Measurements from ENCODE around the gene ADIPOR2.
A peak's percentile ranks its signal among the peaks of the same experiment; 100 is the strongest.

Gene ADIPOR2

GRCh38 chr12:1657688-1658087 is 33.2 kb upstream of the ADIPOR2 start:
- ATAC-seq (ENCODE audit: low read depth) = no peak
- DNase-seq (ENCODE audit: low spot score) = no peak
- TF ChIP-seq CTCF (IDR thresholded peaks at IDR 0.05; ENCODE audit: poor library complexity, severe bottlenecking) = no peak
- no peaks in the 10 kb centered on the region for H3K27me3 ChIP-seq (ENCODE audit: insufficient read depth, poor library complexity, severe bottlenecking)
- H3K4me3 ChIP-seq (ENCODE audit: severe bottlenecking) = no peak overlapping the region
- H3K36me3 ChIP-seq (ENCODE audit: low read depth) = no peaks in the 10 kb centered on the region
- H3K9me3 ChIP-seq (ENCODE audit: severe bottlenecking) = no peaks in the 10 kb centered on the region
- no peak overlapping the region for H3K27ac ChIP-seq (ENCODE audit: poor library complexity, severe bottlenecking)
- peaks cover 15% of the 10 kb centered on the region for H3K4me1 ChIP-seq (ENCODE audit: insufficient read depth, poor library complexity, severe bottlenecking)

GRCh38 chr12:1660304-1661187 is 30.3 kb upstream of the ADIPOR2 start:
- H3K27ac ChIP-seq (ENCODE audit: poor library complexity, severe bottlenecking) = peak overlapping the region; percentile 70
- H3K27me3 ChIP-seq (ENCODE audit: insufficient read depth, poor library complexity, severe bottlenecking) = no peaks in the 10 kb centered on the region
- H3K4me1 ChIP-seq (ENCODE audit: insufficient read depth, poor library complexity, severe bottlenecking) = peaks cover 15% of the 10 kb centered on the region
- DNase-seq (ENCODE audit: low spot score) (peak; percentile 90), ATAC-seq (ENCODE audit: low read depth) (peak; percentile 15)
- H3K4me3 ChIP-seq (ENCODE audit: severe bottlenecking) = no peak overlapping the region
- no peaks in the 10 kb centered on the region for H3K9me3 ChIP-seq (ENCODE audit: severe bottlenecking)
- H3K36me3 ChIP-seq (ENCODE audit: low read depth) = no peaks in the 10 kb centered on the region
- TF ChIP-seq CTCF (IDR thresholded peaks at IDR 0.05; ENCODE audit: poor library complexity, severe bottlenecking) = no peak

DNA sequence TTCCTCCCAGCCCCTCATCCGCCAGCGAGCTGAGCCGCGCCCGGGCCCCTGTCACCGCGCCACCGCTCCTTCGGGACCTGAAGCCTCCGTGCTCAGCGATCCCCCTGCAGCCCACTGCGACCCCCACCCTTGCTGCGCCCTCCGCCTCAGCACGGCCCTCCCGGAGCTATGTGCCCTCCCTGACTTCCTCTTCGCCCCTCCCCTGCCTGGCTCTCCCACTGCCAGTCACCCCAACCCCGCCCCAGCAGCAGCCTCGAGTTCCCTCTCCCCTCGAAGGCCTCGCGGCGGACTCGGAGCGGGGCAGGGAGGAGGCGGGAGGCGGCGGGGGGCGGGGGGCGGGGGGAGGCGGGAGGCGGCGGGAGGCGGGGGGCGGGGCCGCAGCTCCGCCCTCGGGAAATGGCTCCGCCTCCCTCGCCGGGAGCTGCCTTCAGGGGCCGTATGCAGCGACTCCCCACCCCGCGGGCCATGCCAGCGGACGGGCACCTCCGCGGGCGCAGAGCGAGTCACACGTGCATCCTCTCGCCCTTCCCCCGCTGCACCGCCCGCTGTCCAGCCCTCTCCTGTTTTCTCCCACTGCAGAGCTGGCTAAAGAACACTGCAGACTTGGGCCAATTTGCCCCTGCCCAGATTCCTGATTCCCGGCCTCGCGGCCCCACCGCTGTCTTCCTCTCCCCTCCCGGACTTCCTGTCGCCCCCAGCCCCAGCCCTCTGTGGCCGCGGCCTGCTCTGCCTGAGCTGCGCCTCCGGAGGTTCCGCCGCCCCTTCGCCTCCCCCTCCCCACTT is 29.1 kb upstream of the ADIPOR2 start:
- Histone ChIP-seq H3K36me3 (ENCODE audit: low read depth) (no peaks in the 10 kb centered on the region), H3K27me3 (ENCODE audit: insufficient read depth, poor library complexity, severe bottlenecking) (no peaks in the 10 kb centered on the region), H3K27ac (ENCODE audit: poor library complexity, severe bottlenecking) (peak overlapping the region; percentile 70), H3K4me3 (ENCODE audit: severe bottlenecking) (peak overlapping the region; percentile 3), H3K4me1 (ENCODE audit: insufficient read depth, poor library complexity, severe bottlenecking) (peaks cover 15% of the 10 kb centered on the region), H3K9me3 (ENCODE audit: severe bottlenecking) (no peaks in the 10 kb centered on the region)
- no peak for TF ChIP-seq CTCF (IDR thresholded peaks at IDR 0.05; ENCODE audit: poor library complexity, severe bottlenecking)
- ATAC-seq (ENCODE audit: low read depth) (peak; percentile 90), DNase-seq (ENCODE audit: low spot score) (peak; percentile 98)

- H3K4me1 ChIP-seq (ENCODE audit: insufficient read depth, poor library complexity, severe bottlenecking) = peaks cover 15% of the 10 kb centered on the region
- no peak overlapping the region for H3K27ac ChIP-seq (ENCODE audit: poor library complexity, severe bottlenecking)
- DNase-seq (ENCODE audit: low spot score) (peak; percentile 67), ATAC-seq (ENCODE audit: low read depth) (no peak)
- no peaks in the 10 kb centered on the region for H3K36me3 ChIP-seq (ENCODE audit: low read depth)
- H3K4me3 ChIP-seq (ENCODE audit: severe bottlenecking) = no peak overlapping the region
- no peaks in the 10 kb centered on the region for H3K9me3 ChIP-seq (ENCODE audit: severe bottlenecking)
- no peaks in the 10 kb centered on the region for H3K27me3 ChIP-seq (ENCODE audit: insufficient read depth, poor library complexity, severe bottlenecking)
- no peak for TF ChIP-seq CTCF (IDR thresholded peaks at IDR 0.05; ENCODE audit: poor library complexity, severe bottlenecking)
Observed at GRCh38 chr12:1662761-1663439, 28.0 kb upstream of the ADIPOR2 start.

Data from RWPE2 (cell line).